ENCODE data around the gene GSX1.
"Not testable (repeated sequence)": the region's sequence is repeated elsewhere in the genome, so short reads cannot be mapped to it uniquely, and the experiment has no call there.

The GSX1 gene

GRCh38 chr13:27794921-27795717, 2.8 kb downstream of the GSX1 start:
- DNase-seq (ENCODE audit: low read depth), result no peak

DNA sequence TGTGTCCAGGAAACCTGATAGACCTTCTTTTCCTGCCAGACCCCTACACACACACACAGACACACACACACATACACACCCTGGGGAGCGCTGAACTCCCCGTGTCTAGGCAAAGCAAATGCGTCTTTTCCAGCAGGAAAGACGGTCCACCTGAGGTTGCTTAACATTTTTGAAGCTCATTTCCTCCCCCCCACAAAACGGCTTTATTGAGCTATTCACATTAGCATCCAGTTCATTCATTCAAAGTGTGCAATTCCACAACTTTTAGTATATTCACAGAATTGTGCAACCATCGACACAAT, 3.4 kb downstream of the GSX1 start:
- no peak for DNase-seq (ENCODE audit: low read depth)

- DNase-seq (ENCODE audit: low read depth), result no peak
These were observed 4.4 kb downstream of the GSX1 start for GRCh38 chr13:27796544-27797227.

DNA sequence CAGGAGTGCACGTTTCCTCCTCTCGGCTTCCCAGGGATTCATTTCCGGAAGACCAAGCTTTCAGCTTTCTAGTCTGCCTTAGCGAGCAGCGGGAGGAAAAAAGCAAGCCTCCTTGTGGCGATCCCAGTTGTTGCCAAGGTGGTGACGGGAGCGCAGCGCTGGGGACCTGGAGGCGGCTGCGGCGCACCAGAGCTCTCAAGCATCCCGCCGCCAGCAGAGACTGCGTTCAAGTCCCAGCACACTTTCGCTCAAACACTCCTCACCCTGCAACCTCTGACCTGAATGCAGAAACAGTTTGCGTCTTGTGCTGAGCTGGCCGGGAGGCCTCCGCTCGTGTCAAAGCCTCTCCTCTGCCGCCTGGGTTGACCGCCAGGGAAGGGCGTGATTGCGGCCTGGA, 4.9 kb downstream of the GSX1 start:
- no peak for DNase-seq (ENCODE audit: low read depth)

GRCh38 chr13:27806744-27807387, 14.6 kb downstream of the GSX1 start:
- no peak for DNase-seq (ENCODE audit: low read depth)

DNA sequence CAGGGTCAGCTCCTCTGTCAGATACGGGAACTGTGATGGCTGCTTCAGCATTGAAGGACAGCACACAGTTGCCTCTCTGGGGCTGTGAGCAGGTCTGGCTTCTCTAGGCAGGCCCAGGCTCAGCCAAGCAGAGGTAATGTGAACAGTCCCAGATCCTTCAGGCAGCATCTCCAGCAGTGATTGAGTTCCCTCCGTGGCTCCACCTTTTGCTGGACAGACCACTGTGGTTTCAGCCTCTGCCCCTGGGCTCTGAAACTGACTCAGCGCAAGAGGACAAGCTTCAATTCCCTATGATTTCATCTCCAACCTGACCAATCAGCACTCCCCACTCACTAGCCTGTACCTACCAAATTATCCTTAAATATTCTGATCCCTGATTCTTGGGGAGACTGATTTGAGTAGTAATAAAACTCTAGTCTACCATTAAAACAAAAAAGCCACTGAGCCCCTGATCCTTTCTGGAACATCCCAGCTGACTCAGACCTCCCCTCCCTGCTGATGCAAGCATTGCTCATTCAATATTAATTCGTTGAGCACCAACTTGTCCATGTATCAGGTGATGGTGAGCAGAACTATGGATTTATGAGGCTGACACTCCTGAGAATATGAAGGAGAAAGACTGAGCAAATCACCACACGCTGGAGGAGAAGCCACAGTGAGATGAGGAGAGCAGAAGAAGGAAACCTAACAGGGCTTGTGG, 16.7 kb downstream of the GSX1 start:
- no peak for DNase-seq (ENCODE audit: low read depth)

DNA sequence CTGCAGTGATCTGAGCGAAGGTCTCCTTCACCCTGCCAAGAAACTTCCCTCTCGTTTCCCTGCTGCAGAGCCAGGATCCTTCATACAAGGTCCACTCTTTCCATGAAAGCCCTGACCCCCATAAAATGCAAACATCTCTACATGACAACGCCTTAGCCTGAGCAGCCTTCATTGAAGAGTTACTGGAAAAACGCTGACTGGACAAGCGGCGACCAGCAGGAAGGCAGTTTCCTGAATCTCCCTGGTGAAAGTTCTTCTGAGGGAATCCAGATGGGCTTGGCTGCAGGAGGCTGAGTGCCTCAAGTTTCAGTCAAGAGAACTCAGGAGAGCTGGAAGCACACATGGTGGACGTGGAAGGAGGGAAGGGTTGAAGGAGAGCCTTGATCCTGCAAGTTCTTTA, 17.7 kb downstream of the GSX1 start:
- no peak for DNase-seq (ENCODE audit: low read depth)

DNA sequence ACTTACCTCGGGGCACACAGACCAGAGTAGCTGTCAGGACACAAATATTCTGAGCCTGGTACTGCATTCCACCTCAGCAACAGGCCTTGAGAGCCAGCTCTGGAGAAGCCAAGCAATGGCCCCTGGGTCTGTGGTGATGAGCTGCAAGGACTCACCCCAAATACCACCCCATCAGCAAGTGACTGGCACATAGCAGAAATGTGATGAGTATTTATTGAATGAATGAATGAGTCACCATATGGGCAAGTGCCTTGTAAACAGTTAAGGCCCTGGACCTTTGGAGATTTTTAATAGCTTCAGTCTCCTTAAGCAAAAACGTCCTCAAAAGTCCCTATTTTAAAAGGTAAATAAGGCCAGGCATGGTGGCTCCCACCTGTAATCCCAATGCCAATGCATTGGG, 18.2 kb downstream of the GSX1 start:
- DNase-seq (ENCODE audit: low read depth), result no peak

DNA sequence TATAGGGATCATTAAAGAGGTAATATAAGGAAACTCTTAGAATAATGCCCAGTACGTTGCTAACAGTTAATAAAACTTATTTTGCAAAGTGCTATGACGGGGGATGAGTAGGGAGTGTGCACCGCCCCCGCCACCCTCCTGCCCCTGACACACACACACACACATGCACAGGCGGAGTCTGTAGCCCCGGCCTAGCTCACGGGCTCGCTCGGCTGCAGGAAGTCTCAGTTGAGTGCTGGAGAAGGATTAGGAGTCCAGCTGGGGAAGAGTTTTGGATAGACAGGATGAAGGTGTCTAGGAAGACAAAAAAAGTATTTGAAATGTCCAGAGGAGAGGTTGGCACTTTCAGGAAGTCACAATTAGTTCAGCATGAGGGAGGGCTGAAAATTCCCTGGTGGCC, 21.5 kb downstream of the GSX1 start:
- DNase-seq (ENCODE audit: low read depth), result no peak

DNA sequence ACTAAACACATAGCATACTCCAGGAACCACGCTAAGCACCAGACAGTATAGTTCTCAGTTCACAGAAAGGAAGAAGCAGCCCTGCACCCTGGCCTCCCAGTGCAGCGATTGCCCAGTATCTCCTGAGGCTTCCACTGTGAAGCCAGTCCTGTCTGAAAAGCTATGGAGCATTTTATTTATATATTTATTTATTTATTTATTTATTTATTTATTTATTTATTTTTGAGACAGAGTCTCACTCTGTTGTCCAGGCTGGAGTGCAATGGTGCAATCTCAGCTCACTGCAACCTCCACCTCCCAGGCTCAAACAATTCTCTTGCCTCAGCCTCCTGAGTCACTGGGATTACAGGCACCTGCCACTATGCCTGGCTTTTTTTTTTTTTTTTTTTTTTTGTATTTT, 25.5 kb downstream of the GSX1 start:
- DNase-seq (ENCODE audit: low read depth), result not testable (repeated sequence)

GRCh38 chr13:27820524-27821482, 28.5 kb downstream of the GSX1 start:
- DNase-seq (ENCODE audit: low read depth), result no peak

GRCh38 chr13:27821566-27821965, 29.3 kb downstream of the GSX1 start:
- DNase-seq (ENCODE audit: low read depth), result no peak

DNA sequence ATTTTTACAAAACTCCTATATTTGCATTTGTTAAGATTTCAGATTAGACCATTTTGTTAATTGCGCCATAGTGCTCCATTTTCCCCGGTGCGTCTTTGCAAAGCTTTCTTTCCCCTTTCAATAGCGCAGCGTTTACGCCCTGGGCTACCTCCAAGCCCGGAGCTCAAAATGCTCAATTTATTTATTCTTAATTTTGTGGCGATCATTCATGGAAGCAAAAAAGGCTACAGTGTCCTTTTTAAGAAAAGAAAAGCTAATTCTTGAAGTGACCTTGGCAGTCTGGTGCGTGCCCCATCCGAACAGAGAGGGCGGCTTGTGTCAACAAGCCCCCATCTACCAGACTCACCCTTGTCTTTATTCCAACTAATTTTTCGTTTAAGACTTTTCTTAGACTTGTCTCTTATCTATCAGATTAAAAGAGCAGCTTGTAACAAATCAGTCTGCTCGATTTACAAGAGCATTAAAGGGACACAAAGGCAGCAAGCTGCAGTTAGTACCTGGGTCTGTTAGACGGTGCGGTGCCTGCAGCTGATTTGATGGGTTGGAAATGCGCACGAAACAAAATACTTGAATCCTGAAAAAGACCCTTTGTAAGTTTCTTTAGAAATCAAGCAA, 30.1 kb downstream of the GSX1 start:
- no peak for DNase-seq (ENCODE audit: low read depth)

DNA sequence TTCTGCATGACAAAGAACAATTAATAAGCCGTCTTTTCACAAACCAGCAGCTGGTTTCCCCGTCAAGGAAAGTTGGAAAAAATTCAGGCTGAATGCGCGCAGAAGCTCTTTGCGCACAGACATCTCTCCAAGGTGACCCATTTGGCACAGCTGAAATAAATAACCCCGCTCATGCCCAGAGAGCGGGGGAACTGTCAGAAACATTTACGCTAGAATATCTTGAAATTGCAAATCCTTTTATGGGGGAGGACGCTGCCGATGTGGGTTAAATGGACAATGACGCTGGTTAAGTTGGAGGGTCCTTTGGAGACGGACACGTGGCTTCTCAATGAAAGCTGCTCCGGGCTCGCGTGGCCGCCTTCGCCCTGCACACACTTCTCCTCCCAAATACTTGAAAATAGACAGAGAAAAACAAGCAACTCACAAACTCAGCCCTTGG, 30.6 kb downstream of the GSX1 start:
- DNase-seq (ENCODE audit: low read depth), result no peak

DNA sequence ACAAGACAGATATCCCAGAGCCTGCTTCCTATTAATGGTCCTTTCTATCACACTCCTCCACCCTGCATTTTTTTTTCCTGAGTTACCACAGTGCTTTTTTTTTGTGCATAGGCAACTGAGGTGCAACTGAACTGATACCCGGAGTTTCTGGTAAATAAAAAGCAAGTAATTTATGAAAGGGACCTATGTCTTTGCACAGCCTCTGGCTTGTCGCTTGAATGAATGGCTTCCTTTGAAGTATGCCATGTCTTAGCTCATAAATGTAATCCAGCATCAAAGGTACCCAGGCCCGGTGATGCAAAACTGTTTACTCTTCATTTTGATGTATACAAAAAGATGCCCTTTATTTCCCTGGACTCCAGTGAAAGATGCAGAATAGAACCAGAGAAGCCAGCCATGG, 31.8 kb downstream of the GSX1 start:
- DNase-seq (ENCODE audit: low read depth), result no peak

DNA sequence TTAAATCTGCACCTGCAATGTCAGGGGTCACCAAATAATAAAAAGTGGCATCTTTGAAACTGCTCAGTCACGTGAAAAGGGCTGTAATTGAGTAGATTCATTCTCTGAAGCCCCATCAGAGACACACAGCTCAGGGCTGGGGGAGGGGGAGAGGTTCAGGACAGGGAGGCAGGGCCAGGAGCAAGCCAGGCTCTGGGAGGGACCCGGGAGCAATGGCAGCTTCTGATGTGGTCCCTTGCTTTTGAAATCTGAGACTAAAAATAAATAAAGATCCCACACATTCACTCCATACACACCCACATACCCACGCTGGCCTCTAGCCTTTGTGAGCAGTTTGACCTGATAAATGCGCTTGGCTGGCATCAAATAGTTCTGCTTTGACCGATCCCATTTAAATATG, 32.8 kb downstream of the GSX1 start:
- no peak for DNase-seq (ENCODE audit: low read depth)

DNA sequence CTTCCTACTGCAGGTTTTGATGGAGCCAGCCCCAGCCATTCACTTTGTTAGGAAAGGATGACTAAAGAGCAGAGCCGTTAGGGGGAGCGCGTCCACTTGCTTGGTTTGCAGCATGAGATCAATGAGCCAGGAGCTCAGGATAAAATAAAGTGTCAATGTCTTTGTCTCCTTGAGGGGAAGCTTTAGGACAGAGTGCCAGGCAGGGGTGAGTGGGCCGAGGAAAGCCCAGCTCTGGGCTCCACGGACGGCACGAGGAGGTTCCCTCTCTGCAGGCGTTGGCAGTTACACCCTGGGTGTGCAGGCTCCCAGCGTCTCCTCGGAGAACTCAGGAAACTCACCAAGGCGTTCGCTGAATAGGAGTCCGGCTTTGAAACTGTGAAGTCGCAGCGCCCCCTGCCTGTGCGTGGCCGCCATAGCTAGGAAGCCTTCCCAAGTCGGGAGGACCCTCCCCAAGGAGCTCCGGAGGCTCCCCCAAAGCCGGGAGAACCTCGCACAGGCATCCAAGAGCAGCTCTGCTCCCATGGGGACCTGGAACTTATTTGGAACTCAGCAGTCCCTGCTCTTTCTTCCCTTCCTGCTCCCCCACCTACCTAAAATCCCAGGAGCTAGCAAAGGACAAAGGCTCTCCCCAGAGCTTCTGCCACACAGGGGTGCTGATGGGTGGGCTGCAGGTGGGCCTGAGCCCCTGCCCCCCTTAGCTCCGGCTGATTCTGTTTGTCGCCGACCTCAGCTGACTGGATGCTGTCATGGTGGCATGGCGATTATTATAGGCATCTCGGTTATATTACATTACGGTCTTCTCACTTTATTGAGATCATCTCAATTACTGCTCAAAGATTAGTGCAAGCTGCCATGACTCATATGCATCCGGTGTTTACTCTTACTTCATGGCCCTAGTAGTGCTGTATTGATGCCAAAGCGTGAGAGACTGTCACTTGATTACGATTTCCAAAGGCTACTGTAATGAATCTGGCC, 34.4 kb downstream of the GSX1 start:
- peak; percentile 42 for DNase-seq (ENCODE audit: low read depth)

DNA sequence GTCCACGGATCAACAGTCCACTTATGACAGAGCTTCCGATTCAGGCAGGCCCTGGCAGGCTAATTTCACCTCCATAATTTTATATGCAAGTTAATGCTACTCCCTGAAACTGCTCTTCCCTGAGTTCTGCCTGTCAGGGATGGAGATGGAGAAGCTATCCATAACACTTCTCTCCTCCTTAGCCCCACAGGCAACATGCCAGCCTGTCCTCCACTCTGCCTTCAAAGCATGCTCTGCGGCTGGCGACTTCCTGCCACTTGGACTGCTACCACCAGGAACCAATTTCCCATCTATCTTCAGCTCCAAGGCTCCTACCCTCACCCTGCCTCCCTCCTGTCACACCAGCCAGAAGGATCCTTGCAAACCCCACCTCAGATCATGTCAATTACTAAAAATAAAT, 35.4 kb downstream of the GSX1 start:
- no peak for DNase-seq (ENCODE audit: low read depth)

DNA sequence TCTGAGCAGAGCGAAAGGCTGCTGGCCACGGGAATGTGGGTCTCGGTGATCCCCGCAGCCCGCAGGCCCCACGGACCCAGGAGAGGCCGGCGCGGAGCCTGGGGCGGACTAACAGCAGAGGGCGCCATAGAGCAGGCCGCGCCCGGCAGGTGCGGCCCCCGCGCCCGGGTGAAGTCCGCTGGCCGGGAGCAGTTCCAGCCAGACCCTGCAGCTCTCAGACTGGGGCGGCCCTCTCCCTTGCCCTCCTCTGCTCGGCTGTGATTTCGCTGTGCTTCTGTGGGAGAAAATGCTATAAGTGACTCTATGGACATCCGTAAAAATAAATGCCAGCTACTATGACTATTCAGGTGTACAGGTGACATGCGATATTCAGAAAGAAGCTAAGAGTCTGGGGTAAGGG, 37.7 kb downstream of the GSX1 start:
- peak; percentile 28 for DNase-seq (ENCODE audit: low read depth)

- no peak for DNase-seq (ENCODE audit: low read depth)
These were observed 40.9 kb downstream of the GSX1 start for GRCh38 chr13:27833206-27833605.

All from stimulated activated CD8-positive, alpha-beta memory T cell treated with anti-CD3 and anti-CD28 coated beads, Interleukin-4, amount 100 ng/mL, for 24 hours (primary cell).